Loucy (cell line): Measurements from ENCODE around the gene SETD3.

Experiments
- H2AFZ ChIP-seq: fragments of 200-600 bp; sonication (generic); 2 replicates; pipeline ENCODE4 v1.6.0; 2016; ENCODE audit warnings: antibody characterized with exemption, mild to moderate bottlenecking, low read length, moderate library complexity
- H3F3A ChIP-seq: fragments of 200-600 bp; 2 replicates; pipeline ENCODE4 v1.6.0; 2016; ENCODE audit warnings: antibody characterized with exemption, low read depth, mild to moderate bottlenecking
- H3K27me3 ChIP-seq: fragments of 200-600 bp; sonication (generic); 2 replicates; pipeline ENCODE4 v1.6.1; 2014; ENCODE audit warnings: low read length, mild to moderate bottlenecking; ENCODE audit not compliant: insufficient read depth, poor library complexity, severe bottlenecking
- H3K36me3 ChIP-seq: fragments of 200-600 bp; sonication (generic); 2 replicates; pipeline ENCODE4 v1.6.1; 2016; ENCODE audit warnings: low read length; ENCODE audit not compliant: insufficient read depth
- H3K4me1 ChIP-seq: fragments of 200-600 bp; sonication (generic); 2 replicates; pipeline ENCODE4 v1.5.1; 2014; ENCODE audit warnings: low read length, mild to moderate bottlenecking; ENCODE audit not compliant: insufficient read depth, poor library complexity, severe bottlenecking
- H3K4me2 ChIP-seq: fragments of 200-600 bp; sonication (generic); 2 replicates; pipeline ENCODE4 v1.6.0; 2014; ENCODE audit warnings: antibody characterized with exemption, low read length, low read depth, mild to moderate bottlenecking; ENCODE audit not compliant: poor library complexity, severe bottlenecking
- H3K4me3 ChIP-seq: fragments of 200-600 bp; sonication (generic); 2 replicates; pipeline ENCODE4 v1.5.1; 2014; ENCODE audit warnings: low read length, mild to moderate bottlenecking, mixed read lengths; ENCODE audit not compliant: poor library complexity, severe bottlenecking
- H3K79me2 ChIP-seq: fragments of 200-600 bp; sonication (generic); 2 replicates; pipeline ENCODE4 v1.6.1; 2014; ENCODE audit warnings: low read length; ENCODE audit not compliant: insufficient read depth
- H3K9ac ChIP-seq: fragments of 200-600 bp; sonication (generic); 2 replicates; pipeline ENCODE4 v1.6.0; 2014; ENCODE audit warnings: mild to moderate bottlenecking, low read depth, low read length, moderate library complexity; ENCODE audit not compliant: poor library complexity, severe bottlenecking
- H3K9me2 ChIP-seq: fragments of 200-600 bp; sonication (generic); replicated peaks from 2 replicates; pipeline ENCODE4 v1.6.1; 2016; ENCODE audit warnings: low read depth, low read length, mixed read lengths
- H3K9me3 ChIP-seq: fragments of 200-600 bp; sonication (generic); 2 replicates; pipeline ENCODE4 v1.6.1; 2014; ENCODE audit warnings: mild to moderate bottlenecking, antibody characterized with exemption, low read length, low read depth; ENCODE audit not compliant: insufficient read depth
- H4K20me1 ChIP-seq: fragments of 200-600 bp; sonication (generic); 2 replicates; pipeline ENCODE4 v1.6.0; 2014; ENCODE audit warnings: antibody characterized with exemption, low read length, mild to moderate bottlenecking; ENCODE audit not compliant: insufficient read depth, poor library complexity, severe bottlenecking
- EZH2phosphoT487 ChIP-seq: fragments of 200-600 bp; IDR thresholded peaks from 2 replicates; pipeline ENCODE4 v1.6.1; 2018; ENCODE audit warnings: antibody characterized with exemption, mild to moderate bottlenecking, moderate library complexity, borderline replicate concordance
- TF ChIP-seq, protein P1 (sequence below): fragments of 200-600 bp; sonication (generic); conservative IDR thresholded peaks from 2 replicates; pipeline ENCODE4 v1.5.1; 2014; ENCODE audit warnings: mild to moderate bottlenecking, antibody characterized with exemption, low read length

Gene SETD3

DNA sequence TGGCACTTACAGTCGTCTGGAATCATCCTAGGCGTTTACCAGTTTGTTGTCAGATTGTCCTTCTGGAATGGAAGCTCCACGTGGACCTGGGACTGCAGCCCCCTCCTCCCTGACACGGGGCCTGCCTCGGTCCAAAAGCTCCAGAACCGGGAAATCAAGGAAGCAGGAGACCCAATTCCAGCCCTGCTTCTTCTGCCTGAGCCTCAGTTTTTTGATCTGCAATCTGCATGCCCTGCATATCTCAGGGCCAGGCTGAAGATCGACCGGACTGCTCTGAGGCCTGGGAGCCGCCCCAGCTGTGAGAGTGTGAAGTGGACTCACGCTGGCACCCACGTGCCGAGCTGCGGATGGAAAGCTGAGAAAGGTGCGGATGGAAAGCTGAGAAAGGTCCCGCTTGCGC is 98.6 kb downstream of the SETD3 start:
- no peaks in the 10 kb centered on the region for H4K20me1 ChIP-seq
- H3K9me2 ChIP-seq, result no peaks in the 10 kb centered on the region
- no peak overlapping the region for H3K4me2 ChIP-seq
- no peaks in the 10 kb centered on the region for H3K36me3 ChIP-seq
- H3K9me3 ChIP-seq, result no peaks in the 10 kb centered on the region
- H2AFZ ChIP-seq, result no peak overlapping the region
- H3K9ac ChIP-seq, result no peak overlapping the region
- TF ChIP-seq, protein P1, sequence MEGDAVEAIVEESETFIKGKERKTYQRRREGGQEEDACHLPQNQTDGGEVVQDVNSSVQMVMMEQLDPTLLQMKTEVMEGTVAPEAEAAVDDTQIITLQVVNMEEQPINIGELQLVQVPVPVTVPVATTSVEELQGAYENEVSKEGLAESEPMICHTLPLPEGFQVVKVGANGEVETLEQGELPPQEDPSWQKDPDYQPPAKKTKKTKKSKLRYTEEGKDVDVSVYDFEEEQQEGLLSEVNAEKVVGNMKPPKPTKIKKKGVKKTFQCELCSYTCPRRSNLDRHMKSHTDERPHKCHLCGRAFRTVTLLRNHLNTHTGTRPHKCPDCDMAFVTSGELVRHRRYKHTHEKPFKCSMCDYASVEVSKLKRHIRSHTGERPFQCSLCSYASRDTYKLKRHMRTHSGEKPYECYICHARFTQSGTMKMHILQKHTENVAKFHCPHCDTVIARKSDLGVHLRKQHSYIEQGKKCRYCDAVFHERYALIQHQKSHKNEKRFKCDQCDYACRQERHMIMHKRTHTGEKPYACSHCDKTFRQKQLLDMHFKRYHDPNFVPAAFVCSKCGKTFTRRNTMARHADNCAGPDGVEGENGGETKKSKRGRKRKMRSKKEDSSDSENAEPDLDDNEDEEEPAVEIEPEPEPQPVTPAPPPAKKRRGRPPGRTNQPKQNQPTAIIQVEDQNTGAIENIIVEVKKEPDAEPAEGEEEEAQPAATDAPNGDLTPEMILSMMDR, result no peak
- TF ChIP-seq EZH2phosphoT487, result no peak
- H3K79me2 ChIP-seq, result no peaks in the 10 kb centered on the region
- H3F3A ChIP-seq, result no peaks in the 10 kb centered on the region
- no peaks in the 10 kb centered on the region for H3K27me3 ChIP-seq
- peaks cover 7% of the 10 kb centered on the region for H3K4me1 ChIP-seq
- H3K4me3 ChIP-seq, result no peak overlapping the region

- Histone ChIP-seq H3K4me3 (no peak overlapping the region), H3K9me3 (no peaks in the 10 kb centered on the region), H3K27me3 (no peaks in the 10 kb centered on the region), H4K20me1 (no peaks in the 10 kb centered on the region), H3K36me3 (no peaks in the 10 kb centered on the region), H3K4me2 (no peak overlapping the region), H3K9ac (no peak overlapping the region), H3K4me1 (peaks cover 7% of the 10 kb centered on the region), H3K9me2 (no peaks in the 10 kb centered on the region), H3F3A (no peaks in the 10 kb centered on the region), H3K79me2 (no peaks in the 10 kb centered on the region), H2AFZ (no peak overlapping the region)
- TF ChIP-seq, protein P1, result no peak
- no peak for TF ChIP-seq EZH2phosphoT487
Measured at GRCh38 chr14:99381688-99382060, 99.0 kb downstream of the SETD3 start.

- Histone ChIP-seq H3F3A (no peaks in the 10 kb centered on the region), H3K36me3 (no peaks in the 10 kb centered on the region), H3K4me1 (peaks cover 7% of the 10 kb centered on the region), H3K9me2 (no peaks in the 10 kb centered on the region), H2AFZ (no peak overlapping the region), H3K9me3 (no peaks in the 10 kb centered on the region), H3K4me2 (no peak overlapping the region), H3K27me3 (no peaks in the 10 kb centered on the region), H3K4me3 (no peak overlapping the region), H3K9ac (no peak overlapping the region), H4K20me1 (no peaks in the 10 kb centered on the region), H3K79me2 (no peaks in the 10 kb centered on the region)
- TF ChIP-seq, protein P1, result no peak
- TF ChIP-seq EZH2phosphoT487, result no peak
Measured at GRCh38 chr14:99380991-99381687, 99.5 kb downstream of the SETD3 start.
